Epidermal melanocyte (primary cell): ENCODE results near the gene REV3L.

ENCODE experiments used
- DNase-seq: peaks from one replicate; pipeline ENCODE4 v3.0.0; 2011; ENCODE audit warnings: low spot score; ENCODE audit not compliant: insufficient read length

Gene REV3L

GRCh38 chr6:111427341-111428116, 55.5 kb downstream of the REV3L start:
- DNase-seq, result no peak

DNA sequence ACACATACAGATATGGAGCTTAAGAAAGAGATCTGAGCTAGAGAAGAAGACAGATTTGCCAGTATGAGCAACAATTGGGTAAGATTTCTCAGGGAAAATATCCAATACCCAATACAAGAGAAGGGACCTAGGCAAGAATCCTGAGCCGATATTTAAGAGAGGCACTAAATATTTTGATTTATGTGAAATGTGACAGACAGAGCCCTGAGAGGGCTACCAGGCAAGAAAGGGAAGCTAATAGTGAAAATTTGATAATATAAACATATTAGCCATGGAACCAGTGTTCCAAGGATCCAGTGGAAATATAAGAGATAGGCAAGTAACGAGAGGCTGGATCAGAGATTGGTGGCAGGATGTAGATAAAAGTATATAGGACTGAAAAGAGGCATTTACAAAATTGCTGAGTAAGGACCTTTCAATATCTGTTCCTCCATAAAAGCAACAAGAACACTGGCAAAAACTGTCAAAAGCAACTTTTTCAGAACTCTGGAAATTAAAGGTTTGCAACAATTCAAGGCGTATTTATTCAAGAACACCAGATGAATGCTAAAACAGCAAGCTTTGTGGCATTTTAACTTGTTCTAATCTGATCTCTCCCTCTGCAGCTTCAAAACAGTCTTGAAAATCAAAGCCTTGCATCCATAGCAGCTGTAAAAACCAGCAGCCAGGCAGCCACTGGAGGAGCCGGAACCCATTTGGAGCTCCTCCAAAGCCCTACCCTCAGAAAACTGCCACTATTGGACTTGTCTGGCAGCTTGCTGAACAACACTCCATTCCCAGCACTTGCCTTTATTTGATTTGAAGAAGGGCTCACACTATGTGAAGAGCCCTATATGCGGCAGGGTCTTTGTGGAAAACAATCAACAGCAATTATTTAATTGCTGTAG, 58.8 kb downstream of the REV3L start:
- DNase-seq, result no peak

DNA sequence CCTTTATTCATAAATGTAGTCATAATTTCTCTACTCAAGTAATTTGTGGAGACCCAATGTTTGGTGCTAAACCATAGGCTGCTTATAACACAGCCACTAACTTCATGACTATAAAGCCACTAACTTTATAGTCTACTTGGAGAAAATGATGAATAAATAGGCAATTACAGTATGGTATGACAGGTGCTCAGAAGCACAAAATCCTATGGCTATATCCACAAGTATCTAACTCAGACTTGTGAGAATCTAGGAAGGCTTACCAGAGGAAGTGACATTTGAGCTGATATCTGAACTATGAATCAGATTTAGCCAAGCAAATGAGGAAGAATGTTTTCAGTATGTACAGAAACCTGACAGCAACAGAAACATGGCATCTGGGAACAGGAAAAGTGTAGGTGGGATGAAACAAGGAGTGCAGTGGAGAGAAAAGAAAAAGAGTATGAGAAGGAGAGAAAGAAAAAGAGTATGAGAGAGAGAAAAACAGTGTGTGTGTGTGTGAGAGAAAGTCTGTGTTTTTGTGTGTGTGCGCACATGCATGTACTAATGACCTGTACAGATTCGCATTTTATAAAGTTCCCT, 59.9 kb downstream of the REV3L start:
- no peak for DNase-seq

DNA sequence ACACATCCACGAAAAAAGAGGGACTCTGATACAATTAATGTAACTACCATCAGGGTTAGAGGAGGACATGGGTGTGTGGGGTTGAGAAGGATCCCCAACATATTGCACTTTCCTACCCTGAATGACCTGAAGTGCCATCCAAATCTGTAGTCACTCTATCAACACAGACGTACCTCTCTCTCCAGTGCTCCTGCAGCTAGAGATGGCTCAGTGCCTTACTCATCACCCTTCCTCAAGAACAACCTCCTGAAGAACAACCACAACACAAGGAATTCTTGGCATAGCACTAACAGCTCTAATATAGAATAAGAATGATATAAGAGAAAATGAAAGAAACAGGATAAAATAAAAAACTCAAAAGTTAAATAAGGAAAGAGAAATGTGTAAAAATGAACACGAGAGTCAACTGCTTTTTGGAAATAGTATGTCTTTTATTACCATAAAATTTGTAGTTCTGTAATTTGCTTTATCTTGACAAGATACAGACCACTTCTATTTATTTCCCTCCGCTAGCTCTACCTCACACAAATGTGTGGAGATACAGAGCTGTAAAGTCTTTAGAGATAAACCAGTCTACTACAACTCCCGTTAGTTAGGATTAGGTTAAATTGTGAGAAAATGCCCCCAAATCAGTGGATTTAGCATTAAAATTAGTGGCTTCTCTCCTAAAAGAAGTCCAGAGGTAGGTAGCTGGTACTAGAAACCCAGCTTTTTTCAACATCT, 63.9 kb downstream of the REV3L start:
- DNase-seq, result no peak

- DNase-seq, result no peak
Observed at GRCh38 chr6:111417946-111418345, 65.1 kb downstream of the REV3L start.

GRCh38 chr6:111417181-111417585, 65.8 kb downstream of the REV3L start:
- DNase-seq, result no peak

DNA sequence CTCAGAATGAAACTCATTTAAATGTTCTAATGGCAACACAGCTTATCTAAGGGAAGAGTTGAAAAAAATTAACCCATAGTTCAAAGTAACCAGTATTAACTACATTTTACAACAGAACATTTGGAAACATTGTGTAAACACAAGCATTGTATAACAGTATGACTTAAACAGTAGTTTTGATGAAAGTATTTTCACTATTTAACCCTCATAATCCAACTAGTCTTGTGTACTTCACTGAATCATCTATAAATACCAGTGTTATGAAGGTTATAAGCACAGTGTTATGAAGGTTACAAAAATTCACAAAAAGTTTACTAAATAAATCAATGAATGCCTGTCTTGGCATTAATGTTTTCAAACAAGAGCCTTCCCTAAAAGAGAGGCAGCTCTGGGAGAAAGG, 66.5 kb downstream of the REV3L start:
- no peak for DNase-seq

DNA sequence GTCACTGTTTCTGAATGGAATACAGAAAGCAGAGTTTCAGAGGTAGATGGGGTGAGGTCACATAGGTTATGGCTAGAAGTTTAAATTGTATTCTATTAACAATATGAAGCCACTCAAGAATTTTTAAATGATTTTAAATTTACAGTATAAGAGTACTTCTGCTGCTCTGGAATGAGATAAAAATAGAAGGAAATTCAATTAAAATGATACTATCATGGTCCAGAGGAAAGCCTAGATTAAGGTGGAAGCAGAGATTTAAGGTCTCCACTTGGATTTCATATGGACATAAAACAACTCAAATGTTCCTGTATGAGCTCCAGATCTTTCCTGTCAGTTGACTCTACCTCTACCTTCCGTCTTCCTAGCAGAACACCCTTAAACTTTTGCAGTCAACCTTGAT, 68.6 kb downstream of the REV3L start:
- DNase-seq, result no peak

GRCh38 chr6:111411978-111412566, 70.9 kb downstream of the REV3L start:
- no peak for DNase-seq

- DNase-seq, result no peak
Observed at GRCh38 chr6:111411046-111411445, 72.0 kb downstream of the REV3L start.

DNA sequence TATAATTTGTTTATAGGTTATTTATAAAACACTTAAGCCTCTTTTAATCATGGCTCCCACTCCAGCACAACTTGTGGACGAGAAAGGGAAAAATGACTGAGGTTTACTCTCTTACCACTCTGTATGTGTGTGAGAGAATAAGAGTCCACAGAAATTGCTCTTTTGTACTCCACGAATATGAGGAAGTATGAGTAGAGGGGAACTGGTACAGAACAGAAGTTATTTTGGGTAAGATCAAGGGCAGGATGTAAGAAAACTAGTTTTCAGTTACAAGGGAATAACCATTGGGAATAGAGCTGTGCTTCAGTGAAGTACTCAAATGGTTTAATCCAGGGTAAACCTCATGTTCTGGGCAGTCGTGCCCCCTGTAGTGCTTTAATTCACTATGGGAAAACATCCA, 72.6 kb downstream of the REV3L start:
- no peak for DNase-seq

GRCh38 chr6:111409430-111409829, 73.6 kb downstream of the REV3L start:
- DNase-seq, result no peak

GRCh38 chr6:111407686-111408085, 75.3 kb downstream of the REV3L start:
- DNase-seq, result no peak

- DNase-seq, result no peak
Observed at GRCh38 chr6:111406200-111406721, 76.8 kb downstream of the REV3L start.

- DNase-seq, result no peak
Observed at GRCh38 chr6:111403388-111403787, 79.6 kb downstream of the REV3L start.

DNA sequence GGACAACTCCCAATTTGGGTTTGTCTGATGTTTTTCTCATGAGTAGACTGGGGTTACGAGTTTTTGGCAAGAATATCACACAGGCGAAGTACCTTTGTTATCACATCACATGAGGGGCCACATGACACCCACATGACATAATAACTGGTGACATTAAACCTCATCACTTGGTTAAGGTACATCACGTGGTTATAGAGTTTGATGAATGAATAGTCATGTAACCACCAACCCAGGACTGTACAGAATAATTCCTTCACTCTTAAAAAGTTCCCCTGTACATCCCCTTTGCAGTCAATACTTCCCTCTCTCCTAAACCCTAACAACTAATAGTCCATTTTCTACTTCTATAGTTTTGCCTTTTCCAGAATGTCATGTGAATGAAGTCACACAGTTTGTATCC, 83.4 kb downstream of the REV3L start:
- no peak for DNase-seq

DNA sequence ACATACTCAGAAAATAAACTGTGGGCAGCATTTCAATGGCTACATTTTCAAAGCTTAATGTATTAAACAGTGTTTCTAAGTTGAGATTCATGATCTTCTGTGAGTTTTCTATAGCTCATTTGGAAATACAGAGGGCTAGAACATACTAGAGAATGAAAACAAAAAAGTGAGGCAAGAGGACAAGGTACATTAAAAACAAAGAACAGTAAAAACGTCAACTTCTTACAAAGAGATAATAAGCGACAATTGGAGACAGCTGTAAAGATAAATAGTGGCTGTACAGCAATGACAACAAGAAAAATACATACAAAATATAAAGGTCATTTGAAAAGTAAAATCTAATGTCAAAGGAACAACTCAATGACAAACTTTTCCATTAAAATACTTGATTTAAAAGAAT, 94.3 kb downstream of the REV3L start:
- no peak for DNase-seq

- no peak for DNase-seq
Observed at GRCh38 chr6:111382476-111383294, 100.3 kb downstream of the REV3L start.

- no peak for DNase-seq
Observed at GRCh38 chr6:111381728-111382127, 101.3 kb downstream of the REV3L start.

DNA sequence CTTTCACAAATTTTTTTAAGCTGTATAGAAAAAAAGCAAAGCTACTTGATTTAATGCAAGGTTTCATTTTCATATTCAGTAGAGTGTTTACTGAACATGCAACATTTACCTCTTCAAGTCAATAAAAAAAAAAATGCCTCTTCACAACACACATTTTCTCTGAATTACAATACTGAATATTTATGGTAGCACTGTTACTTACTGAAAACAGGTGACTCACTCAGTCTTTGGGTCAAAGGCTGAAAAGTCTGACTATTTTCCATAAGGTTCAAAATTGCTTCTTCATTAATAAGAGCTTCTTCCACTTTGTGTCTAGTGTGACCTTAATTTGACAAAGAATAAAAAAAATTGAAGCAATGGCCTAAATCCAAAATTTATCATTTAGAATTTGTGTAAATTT, 101.9 kb downstream of the REV3L start:
- no peak for DNase-seq
